CD4-positive, alpha-beta memory T cell (primary cell): ENCODE data around the gene MEGF6. TPM values are rescaled to one million over a fixed set of nuclear protein-coding genes. Genes with fewer than 3 reads are reported as not detected.

Source experiments
- CTCF ChIA-PET: fragments of 350-600 bp; sonication (Branson Sonifier 250); formaldehyde crosslinking; loops from one replicate; lab custom pipeline; 2021; ENCODE audit warnings: inconsistent platforms; ENCODE audit not compliant: partially characterized antibody; lab: Charles Lee
- POLR2A ChIA-PET: fragments of 350-600 bp; sonication (Branson Sonifier 250); formaldehyde crosslinking; loops from one replicate; lab custom pipeline; 2021; ENCODE audit not compliant: partially characterized antibody; lab: Charles Lee
- DNase-seq, 5 donors: peaks; one replicate each; pipeline versions ENCODE4 v3.0.0 to v3.0.0-alpha.2; 2020 to 2022; ENCODE audit warnings: mixed read lengths in 1 of 5
- H3K27ac ChIP-seq: one replicate; pipeline ENCODE4 v1.7.0; 2013; ENCODE audit warnings: low read depth, low read length
- H3K27me3 ChIP-seq: 2 replicates; pipeline ENCODE4 v1.7.0; 2013; ENCODE audit warnings: mild to moderate bottlenecking, low read length, moderate library complexity; ENCODE audit not compliant: insufficient read depth
- H3K36me3 ChIP-seq: 2 replicates; pipeline ENCODE4 v1.7.0; 2013; ENCODE audit warnings: mild to moderate bottlenecking, low read length, moderate library complexity; ENCODE audit not compliant: insufficient read depth
- H3K4me1 ChIP-seq: 2 replicates; pipeline ENCODE4 v1.7.0; 2013; ENCODE audit warnings: mild to moderate bottlenecking, low read length, moderate library complexity; ENCODE audit not compliant: insufficient read depth
- H3K4me3 ChIP-seq, 2 donors: one replicate each; pipeline ENCODE4 v1.7.0; 2013; ENCODE audit warnings: low read length in 2 of 2, mild to moderate bottlenecking in 1 of 2
- H3K9me3 ChIP-seq, 2 donors: one replicate each; pipeline ENCODE4 v1.7.0; 2013; ENCODE audit warnings: low read length in 2 of 2, control low read depth in 1 of 2; ENCODE audit not compliant: control insufficient read depth in 1 of 2
- H3K27ac Mint-ChIP-seq, 7 donors: one replicate each; pipeline ENCODE4 v1.8.0; 2020 to 2021; ENCODE audit warnings: mixed read lengths in 7 of 7, mild to moderate bottlenecking in 6 of 7, inconsistent platforms in 3 of 7, moderate library complexity in 3 of 7
- H3K27me3 Mint-ChIP-seq, 2 donors: one replicate each; pipeline ENCODE4 v1.8.0; 2020 to 2021; ENCODE audit warnings: mixed read lengths in 2 of 2
- H3K36me3 Mint-ChIP-seq, 2 donors: one replicate each; pipeline ENCODE4 v1.8.0; 2020 to 2021; ENCODE audit warnings: mixed read lengths in 2 of 2, inconsistent platforms in 1 of 2, mild to moderate bottlenecking in 1 of 2
- H3K4me1 Mint-ChIP-seq, 4 donors: one replicate each; pipeline ENCODE4 v1.8.0; 2020 to 2021; ENCODE audit warnings: mixed read lengths in 4 of 4, mild to moderate bottlenecking in 1 of 4
- H3K4me3 Mint-ChIP-seq, 8 donors: one replicate each; pipeline ENCODE4 v1.8.0; 2020 to 2021; ENCODE audit warnings: mixed read lengths in 8 of 8, mild to moderate bottlenecking in 7 of 8, moderate library complexity in 6 of 8, inconsistent platforms in 3 of 8
- H3K9me3 Mint-ChIP-seq, 8 donors: one replicate each; pipeline ENCODE4 v1.8.0; 2020 to 2021; ENCODE audit warnings: mixed read lengths in 8 of 8, mild to moderate bottlenecking in 5 of 8, inconsistent platforms in 3 of 8, moderate library complexity in 1 of 8
- intact Hi-C: fragments of 100-400 bp; cut with micrococcal nuclease; formaldehyde crosslinking; loops from one replicate; pipeline ENCODE4 v1.15.1; 2023
- polyA plus RNA-seq, 2 donors: library from polyadenylated mRNA; unstranded; fragments of 300-500 nt; fragmentation: Illumina TruSeq; gene quantifications; one replicate each; pipeline ENCODE4 v1.2.3, GENCODE V29; 2021
- total RNA-seq, 2 experiments: library from RNA; stranded (reverse); gene quantifications; one replicate each; pipeline ENCODE4 v1.2.3, GENCODE V29; 2021

The MEGF6 gene
- total and polyA plus RNA-seq, 4 experiments from 2014 or later: 2.4 to 168 (median 87.0) TPM

- Histone ChIP-seq H3K27me3 (peaks cover 11% of the 10 kb centered on the region), H3K9me3 (no peaks in the 10 kb centered on the region), H3K36me3 (peaks cover 7% of the 10 kb centered on the region), H3K4me3 (peak overlapping the region in 1 of 2 donors; percentile 66), H3K4me1 (peaks cover 41% of the 10 kb centered on the region), H3K27ac (no peak overlapping the region)
- H3K4me3 Mint-ChIP-seq: peak overlapping the region; percentile 81 to 96 (median 86)
- H3K4me1 Mint-ChIP-seq: peaks cover 12 to 41% (median 28%) of the 10 kb centered on the region in 4 donors
- H3K9me3 Mint-ChIP-seq: no peaks in the 10 kb centered on the region
- H3K27me3 Mint-ChIP-seq: peaks cover 23 to 25% of the 10 kb centered on the region in 2 donors
- intact Hi-C loops: loop anchor here (1.0 kb wide), 2 partner anchors 26 to 146 kb away; partner anchors contain the start of gene LRRC47
- H3K27ac Mint-ChIP-seq: peak overlapping the region in 6 of 7 donors; percentile 26 to 82 (median 61)
- DNase-seq: peak in 2 of 5 donors; percentile 7 to 14
- POLR2A ChIA-PET: interaction anchor here (0.8 kb wide), 1 partner anchor 146 kb away, joined by 3 read pairs; the partner anchor contains the start of gene LRRC47
- CTCF ChIA-PET: interaction anchor here (1.6 kb wide), 1 partner anchor 160 kb away, joined by 4 read pairs; no protein-coding TSS in a partner anchor
- peaks cover 8 to 22% of the 10 kb centered on the region in 2 donors for H3K36me3 Mint-ChIP-seq
Measured at GRCh38 chr1:3650248-3651025, 39.1 kb upstream of the MEGF6 start.

- H3K36me3 ChIP-seq: peaks cover 7% of the 10 kb centered on the region
- no peaks in the 10 kb centered on the region for H3K9me3 ChIP-seq
- peak within 1 kb of the TSS; percentile 5 to 66 for H3K4me3 ChIP-seq
- H3K27me3 ChIP-seq: peaks cover 11% of the 10 kb centered on the region
- Mint-ChIP-seq H3K4me3 (peak within 1 kb of the TSS; percentile 81 to 96 (median 86)), H3K4me1 (peaks cover 12 to 41% (median 28%) of the 10 kb centered on the region in 4 donors), H3K27me3 (peaks cover 18 to 19% of the 10 kb centered on the region in 2 donors), H3K36me3 (peaks cover 13 to 28% of the 10 kb centered on the region in 2 donors), H3K27ac (peak within 1 kb of the TSS; percentile 26 to 88 (median 68)), H3K9me3 (no peaks in the 10 kb centered on the region)
- ChIA-PET POLR2A (interaction anchor here (0.6 to 0.8 kb wide), 2 partner anchors 23 to 147 kb away, joined by 3 read pairs; partner anchors contain the start of gene LRRC47), CTCF (interaction anchor here (1.2 to 1.6 kb wide), 2 partner anchors 12 to 159 kb away, joined by 3 to 4 read pairs; no protein-coding TSS in a partner anchor)
- intact Hi-C loops: loop anchor here (1.0 kb wide), 2 partner anchors 25 to 147 kb away; partner anchors contain the start of gene LRRC47
- DNase-seq: peak; percentile 85 to 88 (median 87)
- H3K4me1 ChIP-seq: peaks cover 41% of the 10 kb centered on the region
- H3K27ac ChIP-seq: peak within 1 kb of the TSS; percentile 54
Measured at GRCh38 chr1:3649342-3650247, 38.3 kb upstream of the MEGF6 start, which contains the start of gene WRAP73. TSS of gene WRAP73 (minus strand) at chr1:3650103. CDS start at chr1:3649999, 104 bp downstream.

- CTCF ChIA-PET: interaction anchor here (1.1 kb wide), 1 partner anchor 25 kb away, joined by 3 read pairs; no protein-coding TSS in a partner anchor
- Histone ChIP-seq H3K9me3 (no peaks in the 10 kb centered on the region), H3K4me1 (peaks cover 37% of the 10 kb centered on the region), H3K27ac (no peak overlapping the region), H3K27me3 (peaks cover 11% of the 10 kb centered on the region), H3K4me3 (no peak overlapping the region), H3K36me3 (peaks cover 7% of the 10 kb centered on the region)
- POLR2A ChIA-PET: no interaction called here
- no peak for DNase-seq
- H3K27me3 Mint-ChIP-seq: peaks cover 5 to 6% of the 10 kb centered on the region in 2 donors
- H3K36me3 Mint-ChIP-seq: peaks cover 29 to 47% of the 10 kb centered on the region in 2 donors
- peaks cover 16 to 42% (median 28%) of the 10 kb centered on the region in 4 donors for H3K4me1 Mint-ChIP-seq
- intact Hi-C loops: no loop called here
- no peaks in the 10 kb centered on the region for H3K9me3 Mint-ChIP-seq
- no peak overlapping the region for H3K4me3 Mint-ChIP-seq
- H3K27ac Mint-ChIP-seq: peak overlapping the region in 1 of 7 donors; percentile 47
Measured at GRCh38 chr1:3646596-3646995, 35.3 kb upstream of the MEGF6 start.

DNA sequence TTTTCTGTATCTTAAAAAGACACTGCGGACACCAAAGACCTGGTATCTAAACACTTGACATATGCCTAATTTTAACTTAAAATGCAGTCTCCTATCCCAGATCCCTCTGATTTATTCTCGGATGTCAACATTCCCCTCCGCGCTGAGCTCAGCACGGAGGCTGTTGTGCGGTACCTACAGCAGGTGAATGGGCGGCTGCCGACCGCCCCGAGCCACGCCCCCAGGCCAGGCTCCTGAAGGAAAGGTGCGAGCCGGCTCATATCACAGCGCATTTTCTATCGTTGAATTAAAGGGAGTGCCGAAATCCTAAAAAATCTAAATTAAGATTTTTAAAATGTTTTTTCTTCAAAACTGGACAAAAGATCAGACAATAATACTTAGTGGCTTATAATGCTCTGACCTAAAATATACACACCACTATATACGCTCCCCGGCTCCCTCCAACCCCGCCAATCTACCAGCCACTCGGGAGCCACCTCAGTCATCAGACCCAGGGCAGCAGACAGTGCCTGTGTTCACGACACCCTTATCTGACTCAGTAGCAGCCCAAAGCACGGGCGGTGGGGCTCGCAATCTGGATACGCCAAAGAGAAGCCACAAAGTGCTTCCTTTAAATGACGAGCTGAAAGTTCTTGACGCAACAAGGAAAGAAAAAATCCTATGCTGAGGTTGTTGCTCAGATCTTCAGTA is 34.5 kb upstream of the MEGF6 start:
- H3K4me1 ChIP-seq: peaks cover 30% of the 10 kb centered on the region
- peaks cover 16 to 36% (median 23%) of the 10 kb centered on the region in 4 donors for H3K4me1 Mint-ChIP-seq
- H3K4me3 Mint-ChIP-seq: no peak overlapping the region
- peaks cover 7% of the 10 kb centered on the region for H3K36me3 ChIP-seq
- H3K27me3 ChIP-seq: peaks cover 4% of the 10 kb centered on the region
- peaks cover 29 to 50% of the 10 kb centered on the region in 2 donors for H3K36me3 Mint-ChIP-seq
- no peaks in the 10 kb centered on the region for H3K9me3 ChIP-seq
- ChIA-PET POLR2A (no interaction called here), CTCF (interaction anchor here (1.1 kb wide), 1 partner anchor 24 kb away, joined by 3 read pairs; no protein-coding TSS in a partner anchor)
- no peak overlapping the region for H3K27ac ChIP-seq
- peak overlapping the region in 1 of 7 donors; percentile 37 for H3K27ac Mint-ChIP-seq
- H3K27me3 Mint-ChIP-seq: peaks cover 3 to 4% of the 10 kb centered on the region in 2 donors
- intact Hi-C loops: no loop called here
- DNase-seq: no peak
- H3K4me3 ChIP-seq: no peak overlapping the region
- no peaks in the 10 kb centered on the region for H3K9me3 Mint-ChIP-seq

DNA sequence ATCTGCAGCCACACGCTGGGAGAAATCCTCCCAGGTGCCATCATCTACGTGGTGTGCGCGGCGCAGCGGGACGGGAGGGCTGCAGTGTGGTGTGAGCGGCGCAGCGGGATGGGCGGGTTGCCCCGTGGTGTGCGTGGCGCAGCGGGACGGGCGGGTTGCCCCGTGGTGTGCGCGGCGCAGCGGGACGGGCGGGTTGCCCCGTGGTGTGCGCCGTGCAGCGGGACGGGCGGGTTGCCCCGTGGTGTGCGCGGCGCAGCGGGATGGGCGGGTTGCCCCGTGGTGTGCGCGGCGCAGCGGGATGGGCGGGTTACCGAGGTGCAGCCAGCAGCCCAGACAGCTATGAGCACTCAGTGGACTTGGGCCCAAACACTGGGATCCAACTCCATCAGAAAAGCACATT is 33.9 kb upstream of the MEGF6 start:
- Mint-ChIP-seq H3K4me1 (peaks cover 16 to 31% (median 21%) of the 10 kb centered on the region in 4 donors), H3K9me3 (no peaks in the 10 kb centered on the region), H3K36me3 (peaks cover 29 to 50% of the 10 kb centered on the region in 2 donors), H3K27ac (no peak overlapping the region), H3K4me3 (no peak overlapping the region), H3K27me3 (peaks cover 2% of the 10 kb centered on the region in 2 donors)
- no peak overlapping the region for H3K27ac ChIP-seq
- CTCF ChIA-PET: no interaction called here
- H3K36me3 ChIP-seq: peaks cover 7% of the 10 kb centered on the region
- intact Hi-C loops: no loop called here
- POLR2A ChIA-PET: no interaction called here
- no peaks in the 10 kb centered on the region for H3K27me3 ChIP-seq
- H3K4me3 ChIP-seq: no peak overlapping the region
- H3K9me3 ChIP-seq: no peaks in the 10 kb centered on the region
- no peak for DNase-seq
- peaks cover 24% of the 10 kb centered on the region for H3K4me1 ChIP-seq

DNA sequence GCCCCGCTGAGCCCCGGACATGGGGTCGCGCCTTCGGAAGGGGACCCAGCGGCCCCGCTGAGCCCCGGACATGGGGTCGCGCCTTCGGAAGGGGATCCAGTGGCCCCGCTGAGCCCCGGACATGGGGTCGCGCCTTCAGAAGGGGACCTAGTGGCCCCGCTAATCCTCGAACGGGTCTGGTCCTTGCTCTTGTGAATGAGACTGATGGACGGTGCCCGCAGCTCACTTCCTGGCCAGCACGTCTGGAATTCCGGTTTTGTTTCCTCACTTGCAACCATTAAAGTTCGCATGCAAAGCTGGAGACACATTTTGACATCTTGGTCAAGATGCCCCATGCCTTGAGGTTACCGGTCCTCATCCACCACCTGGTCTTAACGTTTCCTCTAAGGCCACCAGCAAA is 33.0 kb upstream of the MEGF6 start:
- H3K4me3 Mint-ChIP-seq: no peak overlapping the region
- no peak overlapping the region for H3K4me3 ChIP-seq
- intact Hi-C loops: no loop called here
- ChIA-PET POLR2A (no interaction called here), CTCF (no interaction called here)
- peaks cover 13% of the 10 kb centered on the region for H3K36me3 ChIP-seq
- H3K27me3 Mint-ChIP-seq: no peaks in the 10 kb centered on the region
- no peaks in the 10 kb centered on the region for H3K9me3 Mint-ChIP-seq
- peaks cover 29 to 50% of the 10 kb centered on the region in 2 donors for H3K36me3 Mint-ChIP-seq
- H3K27ac Mint-ChIP-seq: no peak overlapping the region
- no peak overlapping the region for H3K27ac ChIP-seq
- H3K4me1 Mint-ChIP-seq: peaks cover 14 to 24% (median 17%) of the 10 kb centered on the region in 4 donors
- no peaks in the 10 kb centered on the region for H3K27me3 ChIP-seq
- H3K9me3 ChIP-seq: no peaks in the 10 kb centered on the region
- no peak for DNase-seq
- peaks cover 16% of the 10 kb centered on the region for H3K4me1 ChIP-seq
